Glutamatergic neuron (in vitro differentiated cells): ENCODE measurements around the gene PSMD1. TPM values are rescaled to one million over a fixed set of nuclear protein-coding genes. Genes with fewer than 3 reads are reported as not detected.
A peak's percentile ranks its signal among the peaks of the same experiment; 100 is the strongest.
"Not testable (repeated sequence)": the region's sequence is repeated elsewhere in the genome, so short reads cannot be mapped to it uniquely, and the experiment has no call there.

Experiments used
- DNase-seq: peaks from one replicate; pipeline ENCODE4 v3.0.0; 2022
- H3K27ac Mint-ChIP-seq: one replicate; pipeline ENCODE4 v1.8.0; 2020; ENCODE audit warnings: mild to moderate bottlenecking, mixed read lengths, inconsistent platforms; ENCODE audit not compliant: unreplicated experiment
- H3K27me3 Mint-ChIP-seq: one replicate; pipeline ENCODE4 v1.8.0; 2020; ENCODE audit warnings: mild to moderate bottlenecking, moderate library complexity, mixed read lengths, inconsistent platforms; ENCODE audit not compliant: unreplicated experiment
- H3K36me3 Mint-ChIP-seq: one replicate; pipeline ENCODE4 v1.8.0; 2020; ENCODE audit warnings: mild to moderate bottlenecking, mixed read lengths, inconsistent platforms; ENCODE audit not compliant: unreplicated experiment
- H3K4me1 Mint-ChIP-seq: one replicate; pipeline ENCODE4 v1.8.0; 2020; ENCODE audit warnings: mild to moderate bottlenecking, low read depth, mixed read lengths, inconsistent platforms; ENCODE audit not compliant: unreplicated experiment
- H3K4me3 Mint-ChIP-seq: one replicate; pipeline ENCODE4 v1.8.0; 2020; ENCODE audit warnings: mild to moderate bottlenecking, mixed read lengths, inconsistent platforms; ENCODE audit not compliant: unreplicated experiment
- H3K9me3 Mint-ChIP-seq: one replicate; pipeline ENCODE4 v1.8.0; 2020; ENCODE audit warnings: mild to moderate bottlenecking, moderate library complexity, mixed read lengths, inconsistent platforms; ENCODE audit not compliant: unreplicated experiment
- total RNA-seq: library from RNA; stranded (reverse); fragmentation: NEBNext Ultra II Directional; extraction: Animal tissue kit (Norgen Biotek cat#: 25700); gene quantifications from one replicate; pipeline ENCODE4 v1.2.1, GENCODE V29; 2021; ENCODE audit not compliant: unreplicated experiment
- TF ChIP-seq, protein P1 (sequence below): fragments of 200-600 bp; sonication (generic); IDR thresholded peaks from one replicate; pipeline ENCODE4 v1.5.0; 2021; ENCODE audit not compliant: partially characterized antibody, unreplicated experiment

The PSMD1 gene
- total RNA-seq, 1 donor from 2014 or later = 126 TPM

DNA sequence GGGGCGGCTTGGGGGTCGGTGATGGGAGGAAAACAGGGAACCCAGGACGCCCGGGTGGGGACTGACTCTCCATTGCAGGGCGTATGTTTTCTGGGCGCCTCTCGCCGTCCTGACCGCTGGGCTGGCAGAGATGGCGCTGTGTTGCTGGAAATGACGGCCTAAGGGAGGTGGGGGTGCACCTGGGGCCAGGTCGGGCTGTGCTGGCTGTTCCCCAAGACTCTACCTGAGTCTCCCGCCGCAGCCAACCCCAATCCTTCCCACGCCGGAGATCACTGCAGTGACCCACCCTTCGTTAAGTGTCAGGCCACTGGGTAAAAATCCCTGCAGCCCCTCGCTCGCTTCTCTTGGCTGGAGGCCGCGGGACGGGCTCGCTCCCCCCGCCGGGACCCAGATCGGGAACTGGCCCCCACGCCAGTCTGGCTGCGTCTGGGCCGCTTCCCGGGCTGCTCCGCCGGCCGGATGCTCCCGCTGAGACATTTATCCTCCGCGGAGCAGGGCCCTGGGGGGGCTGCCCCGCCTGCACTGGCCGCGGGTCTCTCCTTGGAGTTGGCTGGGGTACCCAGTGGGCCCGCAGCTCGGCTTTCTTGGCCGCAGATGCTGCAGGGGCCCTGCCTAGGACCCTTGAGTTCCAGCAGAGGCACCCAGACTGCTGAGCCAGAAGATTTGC lies 134.0 kb downstream of the PSMD1 start:
- no peak for DNase-seq
- H3K36me3 Mint-ChIP-seq = no peaks in the 10 kb centered on the region
- H3K27ac Mint-ChIP-seq = no peak overlapping the region
- no peaks in the 10 kb centered on the region for H3K4me1 Mint-ChIP-seq
- no peak overlapping the region for H3K4me3 Mint-ChIP-seq
- TF ChIP-seq, protein P1, sequence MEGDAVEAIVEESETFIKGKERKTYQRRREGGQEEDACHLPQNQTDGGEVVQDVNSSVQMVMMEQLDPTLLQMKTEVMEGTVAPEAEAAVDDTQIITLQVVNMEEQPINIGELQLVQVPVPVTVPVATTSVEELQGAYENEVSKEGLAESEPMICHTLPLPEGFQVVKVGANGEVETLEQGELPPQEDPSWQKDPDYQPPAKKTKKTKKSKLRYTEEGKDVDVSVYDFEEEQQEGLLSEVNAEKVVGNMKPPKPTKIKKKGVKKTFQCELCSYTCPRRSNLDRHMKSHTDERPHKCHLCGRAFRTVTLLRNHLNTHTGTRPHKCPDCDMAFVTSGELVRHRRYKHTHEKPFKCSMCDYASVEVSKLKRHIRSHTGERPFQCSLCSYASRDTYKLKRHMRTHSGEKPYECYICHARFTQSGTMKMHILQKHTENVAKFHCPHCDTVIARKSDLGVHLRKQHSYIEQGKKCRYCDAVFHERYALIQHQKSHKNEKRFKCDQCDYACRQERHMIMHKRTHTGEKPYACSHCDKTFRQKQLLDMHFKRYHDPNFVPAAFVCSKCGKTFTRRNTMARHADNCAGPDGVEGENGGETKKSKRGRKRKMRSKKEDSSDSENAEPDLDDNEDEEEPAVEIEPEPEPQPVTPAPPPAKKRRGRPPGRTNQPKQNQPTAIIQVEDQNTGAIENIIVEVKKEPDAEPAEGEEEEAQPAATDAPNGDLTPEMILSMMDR = no peak
- H3K27me3 Mint-ChIP-seq = no peaks in the 10 kb centered on the region
- peaks cover 2% of the 10 kb centered on the region for H3K9me3 Mint-ChIP-seq

DNA sequence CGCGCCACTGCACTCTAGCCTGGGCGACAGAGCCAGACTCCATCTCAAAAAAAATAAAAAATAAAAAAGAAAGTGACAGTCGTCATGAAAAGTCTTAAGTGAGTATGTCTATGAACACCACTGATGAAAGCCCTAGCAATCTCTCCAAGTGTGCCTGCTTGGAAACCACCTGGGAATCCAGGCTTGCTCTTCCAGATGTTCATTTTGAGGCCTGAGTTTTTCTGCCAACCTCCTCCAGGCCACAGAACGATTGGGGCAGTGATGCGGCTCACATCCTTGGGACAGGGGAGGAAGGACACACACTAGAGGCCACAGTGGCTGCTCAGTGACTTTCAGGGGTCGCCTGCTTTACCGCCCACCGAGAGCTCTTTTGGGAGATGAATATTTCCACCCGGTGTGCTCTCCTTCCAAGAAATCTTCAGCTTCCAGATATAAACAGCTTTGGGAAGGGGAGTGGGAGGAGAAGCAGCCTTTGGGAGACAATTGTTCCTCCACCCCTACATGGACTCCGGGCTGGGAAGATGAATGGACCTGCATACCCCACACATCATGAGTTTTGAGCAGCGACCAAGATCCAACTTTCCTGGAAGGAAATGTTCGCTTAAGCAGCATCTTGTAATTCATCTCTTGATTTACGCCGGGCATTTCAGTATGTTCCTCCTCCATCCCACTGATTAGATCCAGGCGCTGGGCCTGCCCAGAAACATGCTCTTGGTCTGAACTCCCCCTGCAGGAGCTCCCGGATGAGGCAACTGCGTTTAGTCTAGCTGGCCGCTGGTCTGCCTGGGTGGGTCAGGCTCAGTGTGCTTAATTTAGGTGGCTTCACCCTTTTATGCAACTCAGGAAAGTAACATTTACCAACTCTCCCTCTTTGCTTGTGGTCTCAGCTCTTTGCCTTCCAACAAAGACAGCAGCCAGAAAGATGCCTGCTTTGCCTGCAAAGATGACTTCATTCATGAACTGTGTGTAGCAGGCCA lies 135.5 kb downstream of the PSMD1 start:
- Mint-ChIP-seq H3K4me1 (no peaks in the 10 kb centered on the region), H3K4me3 (no peak overlapping the region), H3K36me3 (no peaks in the 10 kb centered on the region), H3K27me3 (no peaks in the 10 kb centered on the region), H3K27ac (no peak overlapping the region), H3K9me3 (peaks cover 2% of the 10 kb centered on the region)
- peak; percentile 78 for DNase-seq
- TF ChIP-seq, protein P1 = peak; percentile 30

DNA sequence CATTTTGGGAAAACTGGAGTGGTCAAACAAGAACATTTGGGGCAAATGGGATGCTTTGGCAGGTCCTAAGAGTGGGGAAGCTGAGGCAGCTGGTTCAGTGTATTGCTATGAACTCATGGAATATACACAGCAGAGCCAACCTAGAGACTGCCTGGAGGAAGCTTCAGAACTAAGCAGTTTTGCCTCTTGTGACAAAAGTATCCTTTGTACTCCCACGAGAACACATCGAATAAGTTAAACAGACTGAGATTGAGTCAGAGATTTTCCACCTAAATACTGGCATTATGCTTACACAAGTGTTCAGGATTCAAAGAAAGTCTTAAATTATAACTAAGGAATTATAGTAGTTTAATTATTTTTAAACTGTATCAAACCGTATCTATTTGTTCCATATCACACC lies 136.5 kb downstream of the PSMD1 start:
- no peak overlapping the region for H3K27ac Mint-ChIP-seq
- no peak for DNase-seq
- H3K4me1 Mint-ChIP-seq = peaks cover 1% of the 10 kb centered on the region
- H3K27me3 Mint-ChIP-seq = no peaks in the 10 kb centered on the region
- H3K36me3 Mint-ChIP-seq = no peaks in the 10 kb centered on the region
- TF ChIP-seq, protein P1 = no peak
- H3K4me3 Mint-ChIP-seq = no peak overlapping the region
- H3K9me3 Mint-ChIP-seq = peaks cover 3% of the 10 kb centered on the region

DNA sequence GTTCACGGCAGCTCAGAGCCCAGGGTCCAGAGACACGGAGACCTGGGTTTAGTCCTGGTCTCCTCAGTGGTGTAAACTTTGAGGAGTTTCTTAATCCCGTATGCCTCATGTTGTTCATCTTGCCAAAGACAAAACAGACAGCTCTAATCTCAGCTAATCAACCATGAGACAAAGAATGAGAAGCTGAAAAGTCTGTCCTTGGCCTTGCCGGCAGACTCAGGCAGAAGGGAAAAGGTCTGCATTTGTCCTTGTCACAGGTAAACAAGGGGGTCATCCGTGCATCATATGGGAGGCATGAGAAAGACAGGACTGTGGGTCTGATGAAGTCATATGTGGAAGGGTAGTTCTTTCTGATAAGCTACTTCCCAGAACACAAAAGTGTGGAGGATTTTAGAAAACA lies 139.9 kb downstream of the PSMD1 start:
- no peaks in the 10 kb centered on the region for H3K36me3 Mint-ChIP-seq
- H3K4me1 Mint-ChIP-seq = peaks cover 9% of the 10 kb centered on the region
- TF ChIP-seq, protein P1 = no peak
- H3K9me3 Mint-ChIP-seq = peaks cover 4% of the 10 kb centered on the region
- no peak for DNase-seq
- no peak overlapping the region for H3K27ac Mint-ChIP-seq
- H3K27me3 Mint-ChIP-seq = peaks cover 4% of the 10 kb centered on the region
- peak overlapping the region; percentile 28 for H3K4me3 Mint-ChIP-seq

DNA sequence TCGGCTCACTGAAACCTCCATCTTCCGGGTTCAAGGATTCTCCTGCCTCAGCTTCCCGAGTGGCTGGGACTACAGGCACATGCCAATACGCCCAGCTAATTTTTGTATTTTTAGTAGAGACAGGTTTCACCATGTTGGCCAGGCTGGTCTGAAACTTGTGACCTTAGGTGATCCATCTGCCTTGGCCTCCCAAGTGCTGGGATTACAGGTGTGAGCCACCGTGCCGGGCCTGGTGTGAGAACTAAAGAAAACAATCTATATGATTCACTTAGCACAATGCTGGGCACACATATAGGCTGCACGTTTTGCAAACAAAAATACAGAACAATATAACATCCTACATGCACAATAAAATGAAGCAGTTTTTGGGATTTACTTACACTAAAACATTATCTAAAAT lies 140.5 kb downstream of the PSMD1 start:
- DNase-seq, H3K36me3 Mint-ChIP-seq, H3K27me3 Mint-ChIP-seq, H3K27ac Mint-ChIP-seq, H3K9me3 Mint-ChIP-seq: not testable (repeated sequence)
- Mint-ChIP-seq H3K4me1 (peaks cover 10% of the 10 kb centered on the region), H3K4me3 (peak overlapping the region; percentile 97)
